ENCODE measurements around the gene NAPEPLD.

Gene NAPEPLD

DNA sequence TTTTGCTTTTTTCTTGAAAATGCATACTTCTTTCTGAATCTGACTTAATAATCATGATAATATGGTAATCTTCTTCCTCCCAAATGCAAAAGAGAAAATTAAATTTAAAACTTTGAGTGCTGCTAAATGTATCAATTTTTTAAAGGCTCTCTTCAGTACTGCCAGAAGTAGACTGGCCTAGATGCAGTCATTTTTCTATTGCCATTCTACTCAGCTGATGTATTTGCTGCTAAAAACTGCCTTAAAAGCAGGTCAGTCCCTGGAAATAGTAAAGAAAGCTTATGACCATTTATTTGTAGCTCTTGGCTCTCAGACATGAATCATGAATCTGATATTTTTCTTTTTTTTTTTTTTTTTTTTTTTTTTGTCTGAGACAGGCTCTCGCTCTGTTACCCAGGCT lies 28.5 kb downstream of the NAPEPLD start:
- DNase-seq (ENCODE audit: low read depth) = no peak
- no peak for TF ChIP-seq CTCF (IDR thresholded peaks at IDR 0.05; ENCODE audit: low read length, missing control alignments)
- H3K4me3 ChIP-seq (replicated peaks; ENCODE audit: low read depth, low read length) = no peak overlapping the region

DNA sequence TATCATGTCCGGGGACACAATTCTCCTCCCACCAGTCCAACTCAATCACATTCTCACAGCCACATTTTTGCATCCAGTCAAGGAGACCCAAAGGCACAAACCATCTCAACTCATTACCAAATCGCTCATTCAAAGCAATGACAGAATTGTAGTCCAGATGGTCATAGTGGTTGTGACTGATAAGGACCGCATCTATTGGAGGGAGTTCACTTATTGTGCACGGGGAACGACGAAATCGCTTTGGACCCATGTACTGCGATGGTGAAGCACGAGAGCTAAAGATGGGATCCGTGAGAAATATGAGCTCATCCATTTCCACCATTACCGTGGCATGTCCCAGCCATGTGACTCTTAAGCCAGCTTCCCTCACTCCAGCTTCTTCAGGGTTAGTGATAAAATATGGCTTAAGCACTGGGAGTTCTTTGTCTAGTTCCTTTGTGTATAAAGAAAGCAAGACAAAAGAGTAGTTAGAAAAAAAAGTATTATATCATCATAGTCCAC lies 29.1 kb downstream of the NAPEPLD start:
- TF ChIP-seq CTCF (IDR thresholded peaks at IDR 0.05; ENCODE audit: low read length, missing control alignments) = no peak
- DNase-seq (ENCODE audit: low read depth) = no peak
- H3K4me3 ChIP-seq (replicated peaks; ENCODE audit: low read depth, low read length) = no peak overlapping the region

- H3K4me3 ChIP-seq (replicated peaks; ENCODE audit: low read depth, low read length) = no peak overlapping the region
- TF ChIP-seq CTCF (IDR thresholded peaks at IDR 0.05; ENCODE audit: low read length, missing control alignments) = no peak
- no peak for DNase-seq (ENCODE audit: low read depth)
These were observed 31.4 kb downstream of the NAPEPLD start for GRCh38 chr7:103117465-103117864.

GRCh38 chr7:103116991-103117390 lies 31.9 kb downstream of the NAPEPLD start:
- TF ChIP-seq CTCF (IDR thresholded peaks at IDR 0.05; ENCODE audit: low read length, missing control alignments) = no peak
- H3K4me3 ChIP-seq (replicated peaks; ENCODE audit: low read depth, low read length) = no peak overlapping the region

DNA sequence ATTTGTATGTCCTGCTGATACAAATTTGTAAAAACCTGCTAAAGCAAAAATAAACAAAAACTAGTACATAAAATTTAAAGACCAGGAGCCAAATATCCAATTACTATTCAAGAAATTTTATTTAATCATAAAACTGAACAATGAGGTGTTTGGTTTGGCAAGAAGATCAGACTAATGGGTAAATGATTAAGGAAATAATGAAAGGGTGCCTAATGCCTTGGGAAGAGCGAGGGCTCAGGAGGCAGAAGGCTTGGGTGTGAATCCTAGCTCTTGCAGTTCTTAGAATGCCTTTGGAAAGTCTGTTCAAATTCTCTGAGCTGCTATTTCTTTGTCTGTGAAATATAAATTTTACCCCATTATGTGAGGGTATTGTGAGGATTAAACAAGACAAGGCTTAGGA lies 32.4 kb downstream of the NAPEPLD start:
- no peak overlapping the region for H3K4me3 ChIP-seq (replicated peaks; ENCODE audit: low read depth, low read length)
- TF ChIP-seq CTCF (IDR thresholded peaks at IDR 0.05; ENCODE audit: low read length, missing control alignments) = no peak
- DNase-seq (ENCODE audit: low read depth) = no peak

More at GRCh38 chr7:103116991-103117390, 31.9 kb downstream of the NAPEPLD start:
- DNase-seq (ENCODE audit: low read depth) = no peak

- no peak overlapping the region for H3K4me3 ChIP-seq (replicated peaks; ENCODE audit: low read depth, low read length)
- TF ChIP-seq CTCF (IDR thresholded peaks at IDR 0.05; ENCODE audit: low read length, missing control alignments) = no peak
- DNase-seq (ENCODE audit: low read depth) = no peak
These were observed 33.1 kb downstream of the NAPEPLD start for GRCh38 chr7:103115771-103116170.

GRCh38 chr7:103114576-103115008 lies 34.3 kb downstream of the NAPEPLD start:
- H3K4me3 ChIP-seq (replicated peaks; ENCODE audit: low read depth, low read length) = no peak overlapping the region
- DNase-seq (ENCODE audit: low read depth) = no peak
- TF ChIP-seq CTCF (IDR thresholded peaks at IDR 0.05; ENCODE audit: low read length, missing control alignments) = no peak

Measured in fibroblast of pulmonary artery (primary cell).